ENCODE results near the gene FOCAD.

Gene FOCAD

GRCh38 chr9:20865347-20865746 is 181.3 kb downstream of the FOCAD start:
- in situ Hi-C loops (cut with MboI; ENCODE audit: low sequenced_read_pairs) = no loop called here

GRCh38 chr9:20870115-20870514 is 186.1 kb downstream of the FOCAD start:
- in situ Hi-C loops (cut with MboI; ENCODE audit: low sequenced_read_pairs) = no loop called here

DNA sequence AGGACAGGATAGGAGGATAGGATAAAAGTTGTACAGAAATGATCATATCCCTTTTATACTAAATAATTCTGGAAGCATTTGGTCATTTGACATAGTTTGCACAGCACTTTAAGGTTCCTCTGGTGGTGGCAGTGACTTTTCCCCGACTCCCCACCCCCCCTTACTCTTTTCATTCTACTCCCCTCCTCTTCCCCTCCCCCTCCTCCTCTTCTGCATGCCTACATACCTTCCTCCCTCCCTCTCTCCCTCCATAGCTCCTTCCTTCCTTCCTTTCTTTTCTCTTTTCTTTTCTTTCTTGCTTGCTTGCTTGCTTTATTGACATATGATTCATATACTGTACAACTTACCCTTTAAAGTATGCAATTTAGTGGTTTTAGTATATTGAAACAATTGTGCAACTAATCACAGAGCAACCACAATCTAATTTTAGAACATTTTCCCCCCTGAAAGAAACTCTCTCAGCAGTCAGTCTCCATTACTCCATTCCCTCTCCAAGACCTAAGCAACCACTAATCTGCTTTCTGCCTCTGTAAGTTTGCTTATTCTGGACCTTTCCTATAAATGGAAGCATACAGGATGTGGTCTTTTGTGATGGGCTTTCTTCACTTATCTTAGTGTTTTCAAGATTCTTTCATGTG is 188.4 kb downstream of the FOCAD start:
- in situ Hi-C loops (cut with MboI; ENCODE audit: low sequenced_read_pairs) = no loop called here

GRCh38 chr9:20873240-20873865 is 189.3 kb downstream of the FOCAD start:
- in situ Hi-C loops (cut with MboI; ENCODE audit: low sequenced_read_pairs) = no loop called here

- in situ Hi-C loops (cut with MboI; ENCODE audit: low sequenced_read_pairs) = no loop called here
These were observed 196.2 kb downstream of the FOCAD start for GRCh38 chr9:20880271-20880670.

GRCh38 chr9:20880675-20881074 is 196.6 kb downstream of the FOCAD start:
- in situ Hi-C loops (cut with MboI; ENCODE audit: low sequenced_read_pairs) = no loop called here

DNA sequence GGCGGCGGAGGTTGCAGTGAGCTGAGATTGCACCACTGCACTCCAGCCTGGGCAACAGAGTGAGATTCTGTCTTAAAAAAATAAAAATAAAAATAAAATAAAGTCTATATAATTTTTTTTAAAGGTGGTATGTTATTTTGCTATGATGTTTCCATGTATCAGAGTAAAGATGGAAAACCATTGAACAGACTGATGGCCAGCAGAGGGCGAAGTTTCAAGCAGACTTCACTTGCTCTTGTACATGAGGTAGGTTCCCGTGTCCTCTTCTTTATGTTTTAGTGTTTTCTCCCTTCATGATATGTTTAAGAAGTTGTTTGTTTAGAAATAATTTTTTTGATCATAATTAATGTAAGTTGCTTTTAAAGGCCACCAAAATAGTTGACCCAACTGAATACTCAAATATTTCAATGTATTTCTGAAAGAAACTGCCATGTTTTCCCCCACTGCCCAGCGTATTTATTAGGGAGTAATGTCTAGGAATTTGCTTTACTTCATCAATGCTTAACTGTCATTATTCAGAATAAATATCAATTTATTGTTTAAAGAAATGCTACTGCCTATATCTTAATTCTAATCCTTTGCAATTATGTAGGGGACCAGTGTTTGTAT is 201.0 kb downstream of the FOCAD start:
- in situ Hi-C loops (cut with MboI; ENCODE audit: low sequenced_read_pairs) = no loop called here

GRCh38 chr9:20898885-20899554 is 215.0 kb downstream of the FOCAD start:
- in situ Hi-C loops (cut with MboI; ENCODE audit: low sequenced_read_pairs) = no loop called here

GRCh38 chr9:20903212-20903611 is 219.2 kb downstream of the FOCAD start:
- in situ Hi-C loops (cut with MboI; ENCODE audit: low sequenced_read_pairs) = no loop called here

DNA sequence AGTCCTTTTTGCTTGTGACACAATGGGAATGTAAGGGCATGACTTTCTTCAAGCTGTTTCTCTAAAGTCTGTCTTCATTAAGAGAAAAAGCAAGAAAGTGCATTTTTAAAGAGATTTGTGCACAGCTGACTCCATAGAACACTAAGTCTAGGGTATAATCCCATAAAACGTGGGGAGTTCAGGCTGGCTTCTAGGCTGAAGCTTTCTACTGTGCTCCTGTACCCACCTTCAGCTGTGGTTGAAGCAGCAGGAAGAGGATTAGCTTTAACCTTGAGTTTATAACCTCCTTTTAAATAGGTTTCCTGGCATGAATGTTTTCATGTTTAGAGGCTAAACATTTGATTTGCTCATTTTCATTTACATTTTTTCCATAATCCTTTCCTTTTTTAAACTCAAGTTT is 220.9 kb downstream of the FOCAD start:
- in situ Hi-C loops (cut with MboI; ENCODE audit: low sequenced_read_pairs) = no loop called here

DNA sequence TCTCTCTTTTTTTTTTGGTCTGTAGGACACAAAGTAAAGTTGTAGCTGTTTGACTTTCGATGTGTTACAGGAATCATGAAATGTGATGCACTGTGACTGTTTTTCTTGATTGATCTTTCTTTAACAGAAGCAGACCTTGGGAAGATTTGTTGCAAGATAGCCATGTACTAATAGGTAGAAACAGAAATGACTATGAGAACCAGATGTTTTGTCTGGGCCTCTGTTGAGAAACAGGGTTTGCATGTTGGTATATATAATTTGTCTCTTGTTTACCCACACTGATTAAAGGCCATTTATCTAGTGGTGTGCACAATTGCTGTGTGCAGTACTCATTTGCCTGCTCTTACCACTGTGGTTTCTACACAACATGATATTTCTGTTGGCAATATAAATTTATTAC is 222.3 kb downstream of the FOCAD start:
- in situ Hi-C loops (cut with MboI; ENCODE audit: low sequenced_read_pairs) = no loop called here

GRCh38 chr9:20908461-20908860 is 224.4 kb downstream of the FOCAD start:
- in situ Hi-C loops (cut with MboI; ENCODE audit: low sequenced_read_pairs) = no loop called here

DNA sequence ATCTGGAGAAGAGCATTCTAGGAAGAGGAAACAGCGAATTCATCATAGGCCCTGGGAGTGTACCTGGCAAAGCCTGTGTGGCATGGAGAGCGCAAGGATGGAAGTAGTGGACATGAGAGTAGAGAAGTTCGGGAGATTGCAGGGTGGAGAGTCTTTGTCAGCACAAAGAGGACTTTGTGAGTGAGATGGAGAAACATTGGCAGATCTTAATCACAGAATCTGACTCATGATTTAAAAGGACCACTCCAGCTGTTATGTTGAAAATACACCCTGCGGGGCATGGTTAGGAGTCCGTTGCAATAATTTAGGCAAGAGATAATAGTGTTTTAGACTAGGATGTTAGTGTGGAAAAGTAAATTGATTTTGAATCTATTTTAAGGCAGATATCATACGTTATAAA is 230.5 kb downstream of the FOCAD start:
- in situ Hi-C loops (cut with MboI; ENCODE audit: low sequenced_read_pairs) = no loop called here

DNA sequence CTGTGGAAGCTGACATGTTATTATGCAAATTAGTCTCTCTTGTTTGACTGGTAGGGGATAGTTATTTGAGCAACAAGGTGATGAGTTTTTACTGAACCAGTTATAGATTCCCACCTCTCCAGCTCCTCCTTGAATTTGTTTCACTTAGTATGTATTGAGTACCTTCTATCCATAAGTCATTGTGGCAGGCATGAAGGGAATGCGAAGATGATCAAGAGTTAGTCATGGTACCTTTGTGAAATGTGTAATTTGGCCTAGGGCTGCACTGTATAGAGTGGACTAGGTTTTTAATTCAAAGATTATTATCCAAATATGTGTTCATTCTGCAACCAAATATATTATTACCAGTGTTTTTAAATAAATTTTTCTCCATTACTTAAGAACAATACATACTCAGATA is 237.3 kb downstream of the FOCAD start:
- in situ Hi-C loops (cut with MboI; ENCODE audit: low sequenced_read_pairs) = no loop called here

DNA sequence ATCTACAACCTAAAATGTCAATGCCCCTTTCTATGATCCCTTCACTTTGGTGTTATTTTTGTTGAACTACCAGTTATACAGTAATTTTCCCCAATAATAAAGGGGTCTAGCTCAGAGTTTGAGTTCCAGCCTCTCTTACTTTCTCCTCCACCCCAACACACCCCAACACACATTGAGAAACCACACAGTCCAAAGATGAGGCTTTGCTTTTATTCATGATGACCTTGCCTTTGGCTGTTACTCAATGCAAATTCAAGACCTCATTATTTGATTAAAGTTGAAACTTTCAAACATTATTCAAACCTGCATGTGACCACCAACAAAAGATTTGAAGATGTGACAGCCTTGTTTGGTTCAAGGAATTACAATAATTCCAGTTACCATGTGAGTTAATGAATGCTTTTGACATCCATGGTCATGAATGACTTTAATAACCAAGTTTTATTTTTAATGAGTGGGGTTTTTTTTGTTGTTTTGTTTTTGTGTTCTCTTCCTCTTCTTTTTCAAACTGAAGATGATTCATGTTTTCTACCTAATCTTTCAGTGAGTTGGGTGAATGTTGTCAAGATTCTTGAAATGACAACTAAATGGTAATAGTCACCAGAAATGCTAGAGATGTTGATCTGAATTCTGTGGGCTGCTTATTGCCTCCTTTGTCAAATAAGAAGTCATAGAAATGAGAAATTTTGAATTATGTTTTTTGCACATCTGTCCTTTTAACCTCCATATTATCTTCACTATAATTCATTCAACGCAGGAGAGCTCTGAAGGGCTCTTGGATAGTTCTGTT is 241.4 kb downstream of the FOCAD start:
- in situ Hi-C loops (cut with MboI; ENCODE audit: low sequenced_read_pairs) = loop anchor here (25.0 kb wide), 1 partner anchor 988 kb away; no protein-coding TSS in a partner anchor

DNA sequence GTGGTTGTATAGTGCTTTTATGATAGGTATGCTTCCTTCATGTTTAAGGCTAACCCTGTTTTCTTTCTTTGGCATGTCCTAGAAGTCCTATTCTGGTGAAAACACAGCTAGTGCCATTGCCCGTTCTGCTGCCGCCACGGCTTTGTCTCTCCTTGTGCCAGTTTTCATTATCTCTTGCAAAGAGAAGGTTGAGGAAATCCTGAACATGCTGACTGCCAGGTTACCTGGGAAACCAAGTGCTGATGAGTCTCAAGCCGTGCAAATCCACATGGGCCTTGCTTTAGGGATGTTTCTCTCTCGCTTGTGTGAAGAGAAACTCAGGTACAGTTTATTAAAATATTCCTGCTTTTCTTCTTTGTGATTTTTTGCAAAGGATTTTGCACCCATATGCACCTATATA is 245.2 kb downstream of the FOCAD start:
- in situ Hi-C loops (cut with MboI; ENCODE audit: low sequenced_read_pairs) = loop anchor here (25.0 kb wide), 1 partner anchor 992 kb away; no protein-coding TSS in a partner anchor

DNA sequence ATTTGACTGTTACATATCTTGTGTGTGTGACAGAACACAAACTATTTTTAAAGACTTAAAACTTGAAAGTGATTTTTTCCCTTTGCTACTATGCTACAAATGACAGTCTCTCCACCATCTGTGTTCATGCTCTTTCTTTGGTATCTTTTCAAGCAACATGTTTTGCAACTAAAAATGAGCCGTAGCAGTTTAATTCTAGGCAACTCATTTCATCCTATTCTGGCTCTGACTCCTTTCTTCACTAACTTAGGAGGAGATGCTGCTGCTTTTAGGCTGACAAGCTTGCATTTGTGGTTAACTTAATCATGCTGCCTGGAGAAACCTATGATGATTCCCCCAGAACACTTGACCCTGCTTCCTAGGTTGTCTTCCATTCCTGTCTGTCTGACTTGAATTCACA is 246.8 kb downstream of the FOCAD start:
- in situ Hi-C loops (cut with MboI; ENCODE audit: low sequenced_read_pairs) = loop anchor here (25.0 kb wide), 1 partner anchor 994 kb away; no protein-coding TSS in a partner anchor

- in situ Hi-C loops (cut with MboI; ENCODE audit: low sequenced_read_pairs) = loop anchor here (25.0 kb wide), 1 partner anchor 1003 kb away; no protein-coding TSS in a partner anchor
These were observed 256.6 kb downstream of the FOCAD start for GRCh38 chr9:20940447-20941173.

- in situ Hi-C loops (cut with MboI; ENCODE audit: low sequenced_read_pairs) = loop anchor here (25.0 kb wide), 1 partner anchor 1004 kb away; no protein-coding TSS in a partner anchor
These were observed 257.2 kb downstream of the FOCAD start for GRCh38 chr9:20941174-20941690.

DNA sequence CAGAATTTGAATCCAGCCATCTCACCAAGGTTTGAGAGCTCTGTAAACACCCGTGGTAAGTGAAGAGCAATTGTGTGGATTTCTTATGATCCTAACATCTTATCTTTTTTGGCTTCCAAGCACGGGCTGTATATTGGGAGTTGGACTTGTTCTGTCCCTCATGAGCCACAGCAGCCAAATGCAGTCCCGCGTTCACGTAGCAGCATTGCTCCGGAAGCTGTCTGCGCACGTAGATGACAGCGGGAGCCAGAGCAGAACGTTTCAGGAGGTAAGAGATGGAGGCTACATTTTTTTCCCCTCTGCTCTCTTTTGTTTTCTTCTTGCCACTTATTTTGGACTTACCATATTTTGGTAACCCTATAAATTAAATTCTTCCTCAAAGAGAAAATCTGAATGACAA is 260.4 kb downstream of the FOCAD start:
- in situ Hi-C loops (cut with MboI; ENCODE audit: low sequenced_read_pairs) = loop anchor here (25.0 kb wide), 1 partner anchor 1007 kb away; no protein-coding TSS in a partner anchor
